Measurements from ENCODE around the gene NEUROG3. TPM values are rescaled to one million over a fixed set of nuclear protein-coding genes. Genes with fewer than 3 reads are reported as not detected.
"Not testable (repeated sequence)": the region's sequence is repeated elsewhere in the genome, so short reads cannot be mapped to it uniquely, and the experiment has no call there.

The NEUROG3 gene
- total RNA-seq, 1 donor from 2014 or later, result not detected

- Histone ChIP-seq H3K9me3 (ENCODE audit: control insufficient read depth in 3 of 3, low read length in 3 of 3) (peaks cover 0 to 9% (median 6%) of the 10 kb centered on the region in 3 donors), H3K4me1 (ENCODE audit: control insufficient read depth in 3 of 3, insufficient read depth in 3 of 3, low read length in 3 of 3) (no peaks in the 10 kb centered on the region), H3K4me3 (ENCODE audit: low read length in 3 of 3) (no peak overlapping the region), H3K36me3 (ENCODE audit: control insufficient read depth in 3 of 3, insufficient read depth in 3 of 3, low read length in 3 of 3) (no peaks in the 10 kb centered on the region), H3K27me3 (ENCODE audit: control insufficient read depth in 3 of 3, insufficient read depth in 3 of 3, low read length in 3 of 3) (peaks cover 18 to 28% (median 25%) of the 10 kb centered on the region in 3 donors), H3K9ac (ENCODE audit: low read depth in 1 of 3, low read length in 3 of 3) (no peak overlapping the region), H3K27ac (ENCODE audit: low read depth, low read length) (no peak overlapping the region)
Observed at GRCh38 chr10:69554611-69555010, 18.6 kb downstream of the NEUROG3 start.

GRCh38 chr10:69553328-69553727 is 19.9 kb downstream of the NEUROG3 start:
- Histone ChIP-seq H3K9ac (ENCODE audit: low read depth in 1 of 3, low read length in 3 of 3) (no peak overlapping the region), H3K27me3 (ENCODE audit: control insufficient read depth in 3 of 3, insufficient read depth in 3 of 3, low read length in 3 of 3) (peaks cover 15 to 25% (median 24%) of the 10 kb centered on the region in 3 donors), H3K9me3 (ENCODE audit: control insufficient read depth in 3 of 3, low read length in 3 of 3) (peaks cover 0 to 16% (median 6%) of the 10 kb centered on the region in 3 donors), H3K36me3 (ENCODE audit: control insufficient read depth in 3 of 3, insufficient read depth in 3 of 3, low read length in 3 of 3) (no peaks in the 10 kb centered on the region), H3K4me3 (ENCODE audit: low read length in 3 of 3) (no peak overlapping the region), H3K4me1 (ENCODE audit: control insufficient read depth in 3 of 3, insufficient read depth in 3 of 3, low read length in 3 of 3) (no peaks in the 10 kb centered on the region), H3K27ac (ENCODE audit: low read depth, low read length) (no peak overlapping the region)

- peaks cover 0 to 16% (median 6%) of the 10 kb centered on the region in 3 donors for H3K9me3 ChIP-seq (ENCODE audit: control insufficient read depth in 3 of 3, low read length in 3 of 3)
- no peak overlapping the region for H3K27ac ChIP-seq (ENCODE audit: low read depth, low read length)
- H3K36me3 ChIP-seq (ENCODE audit: control insufficient read depth in 3 of 3, insufficient read depth in 3 of 3, low read length in 3 of 3), result no peaks in the 10 kb centered on the region
- no peak overlapping the region for H3K4me3 ChIP-seq (ENCODE audit: low read length in 3 of 3)
- H3K4me1 ChIP-seq (ENCODE audit: control insufficient read depth in 3 of 3, insufficient read depth in 3 of 3, low read length in 3 of 3), result no peaks in the 10 kb centered on the region
- no peak overlapping the region for H3K9ac ChIP-seq (ENCODE audit: low read depth in 1 of 3, low read length in 3 of 3)
- peaks cover 14 to 25% (median 21%) of the 10 kb centered on the region in 3 donors for H3K27me3 ChIP-seq (ENCODE audit: control insufficient read depth in 3 of 3, insufficient read depth in 3 of 3, low read length in 3 of 3)
Observed at GRCh38 chr10:69552268-69552667, 21.0 kb downstream of the NEUROG3 start.

- Histone ChIP-seq H3K4me1 (ENCODE audit: control insufficient read depth in 3 of 3, insufficient read depth in 3 of 3, low read length in 3 of 3) (no peaks in the 10 kb centered on the region), H3K27ac (ENCODE audit: low read depth, low read length) (no peak overlapping the region), H3K9me3 (ENCODE audit: control insufficient read depth in 3 of 3, low read length in 3 of 3) (peaks cover 0 to 16% (median 6%) of the 10 kb centered on the region in 3 donors), H3K27me3 (ENCODE audit: control insufficient read depth in 3 of 3, insufficient read depth in 3 of 3, low read length in 3 of 3) (peaks cover 8 to 19% (median 16%) of the 10 kb centered on the region in 3 donors), H3K36me3 (ENCODE audit: control insufficient read depth in 3 of 3, insufficient read depth in 3 of 3, low read length in 3 of 3) (no peaks in the 10 kb centered on the region), H3K4me3 (ENCODE audit: low read length in 3 of 3) (no peak overlapping the region), H3K9ac (ENCODE audit: low read depth in 1 of 3, low read length in 3 of 3) (no peak overlapping the region)
Observed at GRCh38 chr10:69549959-69550358, 23.3 kb downstream of the NEUROG3 start.

- Histone ChIP-seq H3K27me3 (ENCODE audit: control insufficient read depth in 3 of 3, insufficient read depth in 3 of 3, low read length in 3 of 3) (no peaks in the 10 kb centered on the region), H3K27ac (ENCODE audit: low read depth, low read length) (no peak overlapping the region), H3K9ac (ENCODE audit: low read depth in 1 of 3, low read length in 3 of 3) (no peak overlapping the region), H3K4me1 (ENCODE audit: control insufficient read depth in 3 of 3, insufficient read depth in 3 of 3, low read length in 3 of 3) (no peaks in the 10 kb centered on the region), H3K36me3 (ENCODE audit: control insufficient read depth in 3 of 3, insufficient read depth in 3 of 3, low read length in 3 of 3) (no peaks in the 10 kb centered on the region), H3K4me3 (ENCODE audit: low read length in 3 of 3) (no peak overlapping the region), H3K9me3 (ENCODE audit: control insufficient read depth in 3 of 3, low read length in 3 of 3) (peaks cover 0 to 2% (median 1%) of the 10 kb centered on the region in 3 donors)
Observed at GRCh38 chr10:69541463-69541862, 31.8 kb downstream of the NEUROG3 start.

- Histone ChIP-seq H3K4me1 (ENCODE audit: control insufficient read depth in 3 of 3, insufficient read depth in 3 of 3, low read length in 3 of 3) (no peaks in the 10 kb centered on the region), H3K27me3 (ENCODE audit: control insufficient read depth in 3 of 3, insufficient read depth in 3 of 3, low read length in 3 of 3) (no peaks in the 10 kb centered on the region), H3K9me3 (ENCODE audit: control insufficient read depth in 3 of 3, low read length in 3 of 3) (peaks cover 0 to 2% (median 1%) of the 10 kb centered on the region in 3 donors), H3K9ac (ENCODE audit: low read depth in 1 of 3, low read length in 3 of 3) (no peak overlapping the region), H3K4me3 (ENCODE audit: low read length in 3 of 3) (no peak overlapping the region), H3K27ac (ENCODE audit: low read depth, low read length) (no peak overlapping the region), H3K36me3 (ENCODE audit: control insufficient read depth in 3 of 3, insufficient read depth in 3 of 3, low read length in 3 of 3) (no peaks in the 10 kb centered on the region)
Observed at GRCh38 chr10:69538461-69538860, 34.8 kb downstream of the NEUROG3 start.

- H3K4me1 ChIP-seq (ENCODE audit: control insufficient read depth in 3 of 3, insufficient read depth in 3 of 3, low read length in 3 of 3), result no peaks in the 10 kb centered on the region
- H3K27ac ChIP-seq (ENCODE audit: low read depth, low read length), result no peak overlapping the region
- no peak overlapping the region for H3K9ac ChIP-seq (ENCODE audit: low read depth in 1 of 3, low read length in 3 of 3)
- no peaks in the 10 kb centered on the region for H3K27me3 ChIP-seq (ENCODE audit: control insufficient read depth in 3 of 3, insufficient read depth in 3 of 3, low read length in 3 of 3)
- H3K36me3 ChIP-seq (ENCODE audit: control insufficient read depth in 3 of 3, insufficient read depth in 3 of 3, low read length in 3 of 3), result no peaks in the 10 kb centered on the region
- no peak overlapping the region for H3K4me3 ChIP-seq (ENCODE audit: low read length in 3 of 3)
- H3K9me3 ChIP-seq (ENCODE audit: control insufficient read depth in 3 of 3, low read length in 3 of 3), result peaks cover 0 to 2% (median 1%) of the 10 kb centered on the region in 3 donors
Observed at GRCh38 chr10:69537449-69537848, 35.8 kb downstream of the NEUROG3 start.

- H3K4me1 ChIP-seq (ENCODE audit: control insufficient read depth in 3 of 3, insufficient read depth in 3 of 3, low read length in 3 of 3); H3K36me3 ChIP-seq (ENCODE audit: control insufficient read depth in 3 of 3, insufficient read depth in 3 of 3, low read length in 3 of 3); H3K4me3 ChIP-seq (ENCODE audit: low read length in 3 of 3); H3K27ac ChIP-seq (ENCODE audit: low read depth, low read length); H3K9me3 ChIP-seq (ENCODE audit: control insufficient read depth in 3 of 3, low read length in 3 of 3); H3K27me3 ChIP-seq (ENCODE audit: control insufficient read depth in 3 of 3, insufficient read depth in 3 of 3, low read length in 3 of 3); H3K9ac ChIP-seq (ENCODE audit: low read depth in 1 of 3, low read length in 3 of 3): not testable (repeated sequence)
Observed at GRCh38 chr10:69536521-69536920, 36.7 kb downstream of the NEUROG3 start.

- Histone ChIP-seq H3K27me3 (ENCODE audit: control insufficient read depth in 3 of 3, insufficient read depth in 3 of 3, low read length in 3 of 3) (no peaks in the 10 kb centered on the region), H3K27ac (ENCODE audit: low read depth, low read length) (no peak overlapping the region), H3K9me3 (ENCODE audit: control insufficient read depth in 3 of 3, low read length in 3 of 3) (peaks cover 0 to 2% (median 0%) of the 10 kb centered on the region in 3 donors), H3K4me3 (ENCODE audit: low read length in 3 of 3) (no peak overlapping the region), H3K9ac (ENCODE audit: low read depth in 1 of 3, low read length in 3 of 3) (no peak overlapping the region), H3K36me3 (ENCODE audit: control insufficient read depth in 3 of 3, insufficient read depth in 3 of 3, low read length in 3 of 3) (no peaks in the 10 kb centered on the region), H3K4me1 (ENCODE audit: control insufficient read depth in 3 of 3, insufficient read depth in 3 of 3, low read length in 3 of 3) (no peaks in the 10 kb centered on the region)
Observed at GRCh38 chr10:69533658-69534057, 39.6 kb downstream of the NEUROG3 start.

GRCh38 chr10:69527961-69528360 is 45.3 kb downstream of the NEUROG3 start:
- H3K36me3 ChIP-seq (ENCODE audit: control insufficient read depth in 3 of 3, insufficient read depth in 3 of 3, low read length in 3 of 3), result no peaks in the 10 kb centered on the region
- no peak overlapping the region for H3K27ac ChIP-seq (ENCODE audit: low read depth, low read length)
- H3K27me3 ChIP-seq (ENCODE audit: control insufficient read depth in 3 of 3, insufficient read depth in 3 of 3, low read length in 3 of 3), result no peaks in the 10 kb centered on the region
- no peaks in the 10 kb centered on the region for H3K4me1 ChIP-seq (ENCODE audit: control insufficient read depth in 3 of 3, insufficient read depth in 3 of 3, low read length in 3 of 3)
- no peak overlapping the region for H3K4me3 ChIP-seq (ENCODE audit: low read length in 3 of 3)
- no peaks in the 10 kb centered on the region for H3K9me3 ChIP-seq (ENCODE audit: control insufficient read depth in 3 of 3, low read length in 3 of 3)
- no peak overlapping the region for H3K9ac ChIP-seq (ENCODE audit: low read depth in 1 of 3, low read length in 3 of 3)

Data from skeletal muscle tissue (tissue), 4 donors.